T-helper 22 cell (primary cell): ENCODE results near the gene KRTAP22-2.

ENCODE experiments used
- DNase-seq: peaks from one replicate; pipeline ENCODE4 v3.0.0-alpha.2; 2020; ENCODE audit warnings: low read depth

Gene KRTAP22-2

GRCh38 chr21:30563072-30563471 is 27.1 kb downstream of the KRTAP22-2 start:
- no peak for DNase-seq

- DNase-seq = no peak
Observed at GRCh38 chr21:30561957-30562356, 28.2 kb downstream of the KRTAP22-2 start.

- no peak for DNase-seq
Observed at GRCh38 chr21:30561264-30561895, 28.8 kb downstream of the KRTAP22-2 start, which contains the start of gene KRTAP19-7. Gene KRTAP19-7, minus strand, starts transcription at chr21:30561314. Its CDS starts 25 bp downstream, at chr21:30561289.

GRCh38 chr21:30555095-30555494 is 35.1 kb downstream of the KRTAP22-2 start:
- DNase-seq = no peak

GRCh38 chr21:30552782-30553181 is 37.4 kb downstream of the KRTAP22-2 start:
- no peak for DNase-seq

GRCh38 chr21:30541764-30542163 is 48.4 kb downstream of the KRTAP22-2 start, which contains the start of gene KRTAP19-6:
Gene KRTAP19-6, minus strand, starts transcription at chr21:30541864. Its CDS starts 31 bp downstream, at chr21:30541833.
- DNase-seq = no peak
